Lung (tissue), 12 donors: ENCODE measurements around the gene MERTK. TPM values are rescaled to one million over a fixed set of nuclear protein-coding genes. Genes with fewer than 3 reads are reported as not detected.

Source experiments
- ATAC-seq: fragments of 200-7000 bp; cut with Tn5 transposase; one replicate; pipeline ENCODE4 v1.9.1; 2020; ENCODE audit warnings: moderate number of reproducible peaks; ENCODE audit not compliant: insufficient read depth, low FRiP score
- DNase-seq, 3 donors: peaks; one replicate each; pipeline ENCODE4 v3.0.0-alpha.2; 2013 to 2017
- H3K27ac ChIP-seq, 2 donors: one replicate each; pipeline ENCODE4 v1.5.1; 2013; ENCODE audit warnings: mild to moderate bottlenecking in 2 of 2, moderate library complexity in 2 of 2, control low read depth in 1 of 2, inconsistent platforms in 1 of 2, low read depth in 1 of 2, low read length in 1 of 2
- H3K27me3 ChIP-seq, 3 donors: one replicate each; pipeline ENCODE4 v1.5.1; 2013; ENCODE audit warnings: low read length in 2 of 3; ENCODE audit not compliant: control insufficient read depth in 3 of 3, insufficient read depth in 3 of 3
- H3K36me3 ChIP-seq, 4 donors: one replicate each; pipeline ENCODE4 v1.5.1; 2013; ENCODE audit warnings: low read length in 4 of 4, mild to moderate bottlenecking in 1 of 4, moderate library complexity in 1 of 4; ENCODE audit not compliant: control insufficient read depth in 4 of 4, insufficient read depth in 4 of 4
- H3K4me1 ChIP-seq, 5 donors: one replicate each; pipeline ENCODE4 v1.5.1; 2013; ENCODE audit warnings: low read length in 5 of 5, mild to moderate bottlenecking in 2 of 5, moderate library complexity in 1 of 5; ENCODE audit not compliant: control insufficient read depth in 5 of 5, insufficient read depth in 5 of 5
- H3K4me3 ChIP-seq: one replicate; pipeline ENCODE4 v1.5.1; 2013; ENCODE audit warnings: mild to moderate bottlenecking, control low read depth, moderate library complexity
- H3K9ac ChIP-seq, 2 donors: one replicate each; pipeline ENCODE4 v1.5.1; 2013; ENCODE audit warnings: low read length in 2 of 2, control low read depth in 1 of 2; ENCODE audit not compliant: insufficient read depth in 1 of 2
- H3K9me3 ChIP-seq, 4 donors: one replicate each; pipeline ENCODE4 v1.5.1; 2013; ENCODE audit warnings: low read length in 3 of 4, mild to moderate bottlenecking in 1 of 4, moderate library complexity in 1 of 4; ENCODE audit not compliant: control insufficient read depth in 4 of 4, insufficient read depth in 3 of 4
- CTCF ChIP-seq: IDR thresholded peaks from 2 replicates; pipeline ENCODE4 v1.5.1; 2012; ENCODE audit warnings: mild to moderate bottlenecking; ENCODE audit errors: control extremely low read depth, extremely low read depth
- WGBS, 2 donors: extraction: QIAGEN DNeasy Blood & Tissue Kit; methylation state at CpG; one replicate each; pipeline ENCODE4 v1.1.7; 2013; 5-methylcytosine and 5-hydroxymethylcytosine counted together
- polyA plus RNA-seq, 2 donors: library from polyadenylated mRNA; stranded (reverse); fragments of 200-250 nt; gene quantifications; one replicate each; pipeline ENCODE4 v1.2.1, GENCODE V29; 2013
- total RNA-seq, 2 donors: library from RNA; depleted of rRNA in 1 of 2; stranded (reverse); fragments of >200 nt in 1 of 2; gene quantifications; one replicate each; pipeline ENCODE4 v1.2.1, GENCODE V29; 2014 to 2021
- donor health status: control.
- donor health status: control.
- donor health status: Bipolar disorder and iron deficiency.
- donor health status: healthy.
- donor health status: DM: yes; HTN: yes; CAD: no.

Gene MERTK
- total and polyA plus RNA-seq, 4 donors = 5.5 to 33.1 (median 22.4) TPM

GRCh38 chr2:111896576-111896975 is 1.8 kb upstream of the MERTK start:
- ATAC-seq = no peak
- Histone ChIP-seq H3K27me3 (no peaks in the 10 kb centered on the region), H3K4me3 (no peak overlapping the region), H3K9me3 (peaks cover 0 to 1% (median 0%) of the 10 kb centered on the region in 4 donors), H3K27ac (no peak overlapping the region), H3K36me3 (no peaks in the 10 kb centered on the region), H3K9ac (no peak overlapping the region), H3K4me1 (peaks cover 0 to 22% (median 6%) of the 10 kb centered on the region in 5 donors)
- DNase-seq = no peak
- 84 to 89% methylated on average over 6 of the region's 6 CpGs for WGBS, 2 donors
- no peak for TF ChIP-seq CTCF

DNA sequence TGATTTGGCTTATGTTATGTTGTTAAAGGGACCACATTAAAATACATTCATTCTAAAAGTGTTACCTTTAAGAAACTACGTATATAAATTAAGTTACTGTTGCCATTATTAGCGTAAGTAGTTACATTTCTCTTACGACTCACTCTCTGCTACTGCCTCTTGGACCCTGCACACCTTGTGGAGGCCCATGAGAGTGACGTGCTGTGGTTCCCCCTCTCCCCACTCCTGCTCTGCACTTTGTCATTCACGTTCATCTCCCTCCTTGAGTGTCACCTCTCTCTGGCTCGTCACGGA is 830 bp upstream of the MERTK start:
- Histone ChIP-seq H3K36me3 (no peaks in the 10 kb centered on the region), H3K9me3 (peaks cover 0 to 1% (median 0%) of the 10 kb centered on the region in 4 donors), H3K4me1 (peaks cover 0 to 22% (median 6%) of the 10 kb centered on the region in 5 donors), H3K4me3 (peak overlapping the region; percentile 67), H3K9ac (peak overlapping the region; percentile 46 to 69), H3K27me3 (no peaks in the 10 kb centered on the region), H3K27ac (peak overlapping the region in 1 of 2 donors; percentile 81)
- 4% methylated on average over 7 of the region's 7 CpGs for WGBS, 2 donors
- DNase-seq (no peak), ATAC-seq (no peak)
- TF ChIP-seq CTCF = no peak

GRCh38 chr2:111898703-111899514 is 502 bp downstream of the MERTK start:
- no peak for TF ChIP-seq CTCF
- DNase-seq (no peak), ATAC-seq (peak; percentile 14)
- Histone ChIP-seq H3K27me3 (no peaks in the 10 kb centered on the region), H3K9me3 (peaks cover 0 to 1% (median 0%) of the 10 kb centered on the region in 4 donors), H3K27ac (peak overlapping the region; percentile 76 to 86), H3K9ac (peak overlapping the region in 1 of 2 donors; percentile 52), H3K4me1 (peaks cover 6 to 22% (median 6%) of the 10 kb centered on the region in 5 donors), H3K36me3 (no peaks in the 10 kb centered on the region), H3K4me3 (peak overlapping the region; percentile 72)
- 0 to 1% methylated on average over 66 to 70 of the region's 70 CpGs for WGBS, 2 donors
